ENCODE data around the gene CFAP97D2.

CFAP97D2 gene

GRCh38 chr13:114154476-114154875, 24.6 kb upstream of the CFAP97D2 start:
- H3K9ac ChIP-seq (ENCODE audit: low read length), result no peak overlapping the region
- peaks cover 3% of the 10 kb centered on the region; the same call in 1 of the 2 replicates for H3F3A ChIP-seq (ENCODE audit: insufficient read depth, low read length)
- no peaks in the 10 kb centered on the region for H3K9me3 ChIP-seq (replicated peaks; ENCODE audit: insufficient read depth, low read length)
- H3K4me1 ChIP-seq (ENCODE audit: low read length), result peaks cover 11% of the 10 kb centered on the region
- no peaks in the 10 kb centered on the region for H3K79me2 ChIP-seq (ENCODE audit: low read length)
- no peak overlapping the region for H3K4me2 ChIP-seq (ENCODE audit: low read depth, low read length)
- H3K27ac ChIP-seq (ENCODE audit: low read length), result no peak overlapping the region
- no peak for TF ChIP-seq EZH2phosphoT487 (IDR thresholded peaks at IDR 0.05; ENCODE audit: low read length)
- no peak for TF ChIP-seq EZH2 (optimal IDR thresholded peaks at IDR 0.05; ENCODE audit: low read depth, low read length)
- no peak for TF ChIP-seq CTCF (IDR thresholded peaks at IDR 0.05; ENCODE audit: low read length)
- H3K27me3 ChIP-seq (replicated peaks; ENCODE audit: insufficient read depth, low read length), result no peaks in the 10 kb centered on the region
- H3K36me3 ChIP-seq (replicated peaks; ENCODE audit: insufficient read depth, low read length), result no peaks in the 10 kb centered on the region
- no peak overlapping the region for H2AFZ ChIP-seq (ENCODE audit: low read length)
- H3K4me3 ChIP-seq (ENCODE audit: low read length), result no peak overlapping the region
- H3K9me2 ChIP-seq (replicated peaks; ENCODE audit: insufficient read depth, low read length), result no peaks in the 10 kb centered on the region
- no peak for DNase-seq
- no peaks in the 10 kb centered on the region for H4K20me1 ChIP-seq (ENCODE audit: insufficient read depth, low read length)

DNA sequence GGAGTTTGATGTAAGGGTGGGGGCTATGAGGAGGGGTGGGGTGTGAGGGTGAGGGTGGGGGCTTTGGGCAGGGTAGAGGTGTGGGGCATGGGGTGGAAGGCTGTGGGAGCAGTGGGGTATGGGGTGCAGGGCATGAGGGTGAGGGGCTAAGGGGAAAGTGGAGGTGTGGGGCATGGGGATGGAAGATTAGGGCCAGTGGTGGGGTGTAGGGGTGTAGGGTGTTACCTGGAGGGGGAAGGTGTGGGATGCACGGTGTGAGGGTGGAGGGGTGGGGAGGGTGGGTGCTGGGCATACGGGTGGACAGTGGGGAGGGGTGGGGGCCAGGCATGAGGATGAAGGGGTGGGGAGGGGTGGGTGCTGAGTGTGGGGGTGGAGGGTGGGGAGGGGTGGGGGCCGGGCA, 23.7 kb upstream of the CFAP97D2 start:
- Histone ChIP-seq H3K9ac (ENCODE audit: low read length) (no peak overlapping the region), H3K4me1 (ENCODE audit: low read length) (peaks cover 9% of the 10 kb centered on the region; the same call in 1 of the 2 replicates), H3K79me2 (ENCODE audit: low read length) (no peaks in the 10 kb centered on the region), H3K27ac (ENCODE audit: low read length) (no peak overlapping the region), H3K9me3 (replicated peaks; ENCODE audit: insufficient read depth, low read length) (no peaks in the 10 kb centered on the region), H3K4me3 (ENCODE audit: low read length) (no peak overlapping the region), H2AFZ (ENCODE audit: low read length) (no peak overlapping the region), H3K9me2 (replicated peaks; ENCODE audit: insufficient read depth, low read length) (no peaks in the 10 kb centered on the region), H4K20me1 (ENCODE audit: insufficient read depth, low read length) (no peaks in the 10 kb centered on the region), H3K27me3 (replicated peaks; ENCODE audit: insufficient read depth, low read length) (no peaks in the 10 kb centered on the region; the same call in 1 of the 2 replicates), H3K4me2 (ENCODE audit: low read depth, low read length) (no peak overlapping the region), H3K36me3 (replicated peaks; ENCODE audit: insufficient read depth, low read length) (no peaks in the 10 kb centered on the region), H3F3A (ENCODE audit: insufficient read depth, low read length) (peaks cover 3% of the 10 kb centered on the region; the same call in 1 of the 2 replicates)
- no peak for TF ChIP-seq CTCF (IDR thresholded peaks at IDR 0.05; ENCODE audit: low read length)
- TF ChIP-seq EZH2phosphoT487 (IDR thresholded peaks at IDR 0.05; ENCODE audit: low read length), result no peak
- no peak for TF ChIP-seq EZH2 (optimal IDR thresholded peaks at IDR 0.05; ENCODE audit: low read depth, low read length)
- DNase-seq, result no peak

DNA sequence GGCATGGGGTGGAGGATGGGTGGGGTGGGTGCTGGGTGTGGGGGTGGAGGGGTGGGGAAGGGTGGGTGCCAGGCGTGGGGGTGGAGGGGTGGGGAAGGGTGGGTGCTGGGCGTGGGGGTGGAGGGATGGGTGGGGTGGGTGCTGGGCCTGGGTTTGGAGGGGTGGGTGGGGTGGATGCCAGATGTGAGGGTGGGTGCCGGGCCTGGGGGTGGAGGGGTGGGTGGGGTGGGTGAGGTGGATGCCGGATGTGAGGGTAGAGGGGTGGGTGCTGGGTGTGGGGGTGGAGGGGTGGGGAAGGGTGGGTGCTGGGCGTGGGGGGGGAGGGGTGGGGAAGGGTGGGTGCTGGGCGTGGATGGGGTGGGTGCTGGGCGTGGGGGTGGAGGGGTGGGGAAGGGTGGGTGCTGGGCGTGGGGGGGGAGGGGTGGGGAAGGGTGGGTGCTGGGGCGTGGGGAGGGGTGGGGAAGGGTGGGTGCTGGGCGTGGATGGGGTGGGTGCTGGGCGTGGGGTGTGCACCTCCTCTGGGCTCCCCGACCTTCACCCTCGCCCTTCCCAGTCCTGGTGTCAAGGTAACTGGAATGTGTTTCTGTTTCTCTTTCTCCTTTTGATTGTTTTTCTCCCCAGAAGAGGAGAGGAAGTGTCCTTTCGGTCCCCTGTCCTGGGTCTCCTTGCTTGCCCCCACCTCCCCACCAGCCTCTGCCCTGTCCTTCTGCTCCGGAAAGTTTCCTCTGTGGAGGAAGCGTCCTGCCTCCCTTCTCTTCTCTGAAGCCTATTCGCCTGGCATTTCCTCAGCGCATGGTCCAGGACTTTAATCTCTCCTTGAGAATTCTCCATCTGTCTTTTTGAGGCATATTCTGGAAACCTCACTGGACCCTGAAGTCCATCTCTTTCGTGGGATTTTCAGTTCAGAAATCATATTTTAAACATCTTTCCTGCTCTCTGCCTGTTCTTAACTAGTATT, 22.9 kb upstream of the CFAP97D2 start:
- Histone ChIP-seq H3F3A (ENCODE audit: insufficient read depth, low read length) (peaks cover 3% of the 10 kb centered on the region; the same call in 1 of the 2 replicates), H3K4me1 (ENCODE audit: low read length) (peaks cover 9% of the 10 kb centered on the region; the same call in 1 of the 2 replicates), H4K20me1 (ENCODE audit: insufficient read depth, low read length) (no peaks in the 10 kb centered on the region), H3K27me3 (replicated peaks; ENCODE audit: insufficient read depth, low read length) (no peaks in the 10 kb centered on the region; the same call in 1 of the 2 replicates), H3K27ac (ENCODE audit: low read length) (no peak overlapping the region), H3K4me3 (ENCODE audit: low read length) (peak overlapping the region; percentile 23; the same call in 1 of the 2 replicates), H3K9me3 (replicated peaks; ENCODE audit: insufficient read depth, low read length) (no peaks in the 10 kb centered on the region), H3K36me3 (replicated peaks; ENCODE audit: insufficient read depth, low read length) (no peaks in the 10 kb centered on the region), H3K4me2 (ENCODE audit: low read depth, low read length) (peak overlapping the region; percentile 54), H3K9ac (ENCODE audit: low read length) (peak overlapping the region; percentile 19; the same call in 1 of the 2 replicates), H3K9me2 (replicated peaks; ENCODE audit: insufficient read depth, low read length) (no peaks in the 10 kb centered on the region), H3K79me2 (ENCODE audit: low read length) (no peaks in the 10 kb centered on the region), H2AFZ (ENCODE audit: low read length) (peak overlapping the region; percentile 33; the same call in 1 of the 2 replicates)
- TF ChIP-seq EZH2phosphoT487 (IDR thresholded peaks at IDR 0.05; ENCODE audit: low read length), result no peak
- TF ChIP-seq EZH2 (optimal IDR thresholded peaks at IDR 0.05; ENCODE audit: low read depth, low read length), result no peak
- no peak for TF ChIP-seq CTCF (IDR thresholded peaks at IDR 0.05; ENCODE audit: low read length)
- no peak for DNase-seq
